Central memory CD4-positive, alpha-beta T cell (primary cell): ENCODE measurements around the gene ATG101.

Source experiments
- DNase-seq: peaks from one replicate; pipeline ENCODE4 v3.0.0; 2022

Gene ATG101

DNA sequence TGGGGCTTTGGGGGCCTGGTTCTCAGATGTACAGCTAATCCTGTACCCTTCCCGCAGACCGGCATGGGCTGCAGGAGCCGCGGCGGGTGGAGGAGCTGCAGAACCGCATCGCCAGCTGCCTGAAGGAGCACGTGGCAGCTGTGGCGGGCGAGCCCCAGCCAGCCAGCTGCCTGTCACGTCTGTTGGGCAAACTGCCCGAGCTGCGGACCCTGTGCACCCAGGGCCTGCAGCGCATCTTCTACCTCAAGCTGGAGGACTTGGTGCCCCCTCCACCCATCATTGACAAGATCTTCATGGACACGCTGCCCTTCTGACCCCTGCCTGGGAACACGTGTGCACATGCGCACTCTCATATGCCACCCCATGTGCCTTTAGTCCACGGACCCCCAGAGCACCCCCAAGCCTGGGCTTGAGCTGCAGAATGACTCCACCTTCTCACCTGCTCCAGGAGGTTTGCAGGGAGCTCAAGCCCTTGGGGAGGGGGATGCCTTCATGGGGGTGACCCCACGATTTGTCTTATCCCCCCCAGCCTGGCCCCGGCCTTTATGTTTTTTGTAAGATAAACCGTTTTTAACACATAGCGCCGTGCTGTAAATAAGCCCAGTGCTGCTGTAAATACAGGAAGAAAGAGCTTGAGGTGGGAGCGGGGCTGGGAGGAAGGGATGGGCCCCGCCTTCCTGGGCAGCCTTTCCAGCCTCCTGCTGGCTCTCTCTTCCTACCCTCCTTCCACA is 11.0 kb upstream of the ATG101 start:
- DNase-seq: no peak

DNA sequence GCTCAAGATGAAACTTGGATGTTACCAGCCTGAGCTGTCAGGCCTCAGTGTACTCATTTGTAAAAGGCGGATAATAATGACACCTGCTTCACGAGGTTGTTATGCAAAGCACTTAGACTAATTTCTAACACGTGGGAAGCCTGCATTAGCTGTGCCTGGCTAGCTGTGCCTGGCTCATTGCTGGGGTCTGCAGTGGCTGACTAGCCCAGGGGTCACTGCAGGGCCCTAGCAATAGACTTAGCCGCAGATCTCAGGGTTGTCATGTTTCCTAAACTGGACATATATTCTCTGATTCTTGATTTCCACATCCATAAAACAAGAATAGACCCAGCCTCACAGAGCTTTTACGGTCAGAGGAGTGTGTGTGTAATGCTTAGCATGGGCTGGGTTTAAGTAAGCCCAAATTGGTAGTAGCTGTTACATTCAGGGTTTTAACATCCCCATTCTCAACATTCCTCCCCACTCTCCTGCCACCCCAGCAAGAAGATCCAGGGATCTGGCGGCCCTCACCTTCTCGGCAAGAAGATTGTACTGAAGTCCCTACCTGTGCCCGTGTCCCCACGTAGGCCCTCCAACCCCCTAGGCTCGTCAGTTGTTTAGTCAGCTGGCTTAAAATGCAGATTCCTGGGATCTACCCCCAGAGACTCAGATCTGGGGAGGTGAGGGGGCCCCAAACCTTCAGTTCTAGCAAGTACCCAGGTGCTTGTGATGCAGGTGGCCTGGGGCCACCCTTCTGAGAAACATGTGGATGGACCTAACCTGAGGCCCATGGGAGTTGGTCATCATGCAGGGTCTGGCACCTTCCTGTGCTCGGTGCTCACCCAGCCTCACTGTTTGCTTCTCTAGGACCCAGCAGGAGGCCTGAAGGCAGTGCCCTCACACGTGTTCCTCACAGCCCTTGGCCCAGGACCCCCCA is 9.9 kb upstream of the ATG101 start:
- no peak for DNase-seq

GRCh38 chr12:52060498-52061177 is 9.1 kb upstream of the ATG101 start:
- no peak for DNase-seq

DNA sequence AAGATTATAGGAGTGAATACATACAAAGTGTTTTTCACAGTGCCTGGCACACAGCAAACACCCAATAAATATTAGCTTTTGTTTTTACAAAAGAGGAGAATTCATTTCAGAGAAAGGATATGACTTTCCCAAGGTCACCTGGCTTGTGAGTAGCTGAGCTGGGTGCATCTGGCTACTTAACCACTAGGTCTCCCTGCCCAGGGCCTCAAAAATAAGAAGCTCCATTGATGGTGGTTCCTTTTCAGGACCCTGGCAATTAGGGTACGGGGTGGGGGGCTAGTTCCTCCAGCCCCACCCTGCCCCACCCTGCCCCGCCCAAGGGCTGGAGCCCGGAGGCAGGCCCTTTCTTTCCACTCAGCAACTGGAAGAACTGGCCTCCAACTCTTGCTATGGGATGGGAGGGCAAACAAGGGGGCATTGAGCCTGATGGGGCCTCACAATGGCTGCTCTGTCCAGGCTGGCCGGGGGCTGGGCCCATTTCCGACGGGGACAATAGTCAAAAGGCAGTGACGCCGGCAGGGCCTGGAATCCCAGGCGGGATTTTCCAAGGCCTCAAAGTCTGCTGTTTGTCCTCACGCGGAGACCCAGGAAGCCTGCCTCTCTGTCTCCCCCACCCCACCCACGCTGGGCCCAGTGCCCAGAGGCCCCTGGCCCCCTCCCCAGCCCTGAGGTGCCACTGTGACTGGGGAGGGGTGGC is 8.2 kb upstream of the ATG101 start:
- no peak for DNase-seq

- no peak for DNase-seq
These were observed 7.4 kb upstream of the ATG101 start for GRCh38 chr12:52062167-52063081.

DNA sequence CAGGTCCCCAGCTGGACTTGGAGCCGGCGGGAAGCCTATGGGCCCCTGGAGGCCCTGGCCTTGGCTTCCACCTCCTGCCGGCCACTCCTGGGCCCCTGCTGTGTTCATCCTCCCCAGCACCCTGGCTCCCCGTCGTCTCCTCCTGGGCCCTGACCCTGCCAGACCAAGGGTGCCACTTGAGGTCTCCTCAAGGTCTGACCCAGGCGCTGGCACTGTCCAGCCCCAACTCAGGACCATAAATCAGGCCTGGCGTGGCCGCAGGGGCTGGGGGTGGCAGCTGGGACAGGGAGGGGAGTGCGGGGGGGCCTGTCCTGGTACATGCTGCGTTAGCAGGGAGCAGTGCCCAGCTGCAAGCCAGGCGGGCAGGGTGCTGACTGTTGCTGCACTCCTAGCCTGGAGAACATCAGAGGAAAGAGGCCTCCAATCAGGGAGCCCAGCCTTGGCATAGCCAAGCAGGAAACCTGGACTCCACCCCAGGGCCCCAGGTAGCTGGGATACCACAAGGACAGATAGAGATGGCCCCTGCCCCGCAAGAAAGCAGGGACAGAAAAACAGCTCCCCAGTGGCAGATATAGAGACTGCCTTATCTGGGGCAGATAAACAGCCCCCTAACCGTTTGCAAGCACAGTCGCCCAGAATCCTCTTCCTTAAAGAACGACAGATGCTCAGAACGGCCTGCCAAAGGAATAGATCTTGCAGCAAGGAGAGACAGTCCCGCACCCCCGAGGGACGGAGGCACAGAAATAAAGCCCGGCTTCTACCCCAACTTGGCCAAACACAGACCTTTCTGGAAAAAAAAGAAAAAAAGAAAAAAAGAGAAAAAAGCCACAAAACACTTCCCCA is 6.5 kb upstream of the ATG101 start:
- no peak for DNase-seq

GRCh38 chr12:52063981-52064649 is 5.7 kb upstream of the ATG101 start:
- DNase-seq: no peak

DNA sequence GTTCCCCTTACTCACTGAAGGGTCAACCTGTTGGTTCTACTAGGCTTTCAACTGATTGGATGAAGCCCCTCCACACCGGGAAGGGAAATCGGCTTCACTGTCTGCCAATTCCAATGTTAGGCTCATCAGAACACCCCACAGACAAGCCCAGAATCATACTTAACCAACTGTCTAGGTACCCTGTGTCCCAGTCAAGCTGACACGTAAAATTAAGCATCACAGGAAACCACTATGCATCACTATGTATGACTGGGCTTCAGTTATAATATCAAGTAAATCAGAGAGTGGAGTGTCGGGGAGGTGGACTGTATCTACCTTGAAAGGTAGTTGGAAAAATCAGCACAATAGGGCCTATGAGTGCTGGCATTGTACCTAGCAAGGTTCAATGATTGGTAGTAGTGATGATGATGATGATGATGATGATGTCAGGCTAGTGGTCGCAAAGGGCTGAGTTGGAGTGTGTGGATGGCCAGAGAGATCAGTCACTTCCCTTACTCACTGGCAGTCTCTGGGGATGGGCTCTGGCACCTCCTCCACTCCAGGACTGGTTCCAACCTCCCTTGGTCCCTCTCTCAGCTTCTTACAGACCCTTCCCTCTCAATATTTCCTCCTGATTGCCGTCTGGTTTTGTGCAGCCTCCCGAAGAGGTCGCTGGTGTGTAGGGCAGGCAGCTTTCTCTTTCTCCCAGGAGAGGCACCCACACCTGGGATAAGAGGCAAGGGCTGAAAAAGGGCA is 3.3 kb upstream of the ATG101 start:
- DNase-seq: no peak

- DNase-seq: no peak
These were observed 2.8 kb upstream of the ATG101 start for GRCh38 chr12:52067081-52067374.

GRCh38 chr12:52070185-52070925 is 577 bp downstream of the ATG101 start:
- no peak for DNase-seq

- DNase-seq: no peak
These were observed 4.0 kb downstream of the ATG101 start for GRCh38 chr12:52073531-52074381.

- no peak for DNase-seq
These were observed 5.4 kb downstream of the ATG101 start for GRCh38 chr12:52074971-52075724.

DNA sequence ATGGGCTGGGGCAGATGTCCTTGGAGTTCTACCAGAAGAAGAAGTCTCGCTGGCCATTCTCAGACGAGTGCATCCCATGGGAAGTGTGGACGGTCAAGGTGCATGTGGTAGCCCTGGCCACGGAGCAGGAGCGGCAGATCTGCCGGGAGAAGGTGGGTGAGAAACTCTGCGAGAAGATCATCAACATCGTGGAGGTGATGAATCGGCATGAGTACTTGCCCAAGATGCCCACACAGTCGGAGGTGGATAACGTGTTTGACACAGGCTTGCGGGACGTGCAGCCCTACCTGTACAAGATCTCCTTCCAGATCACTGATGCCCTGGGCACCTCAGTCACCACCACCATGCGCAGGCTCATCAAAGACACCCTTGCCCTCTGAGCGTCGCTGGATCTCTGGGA is 7.0 kb downstream of the ATG101 start:
- no peak for DNase-seq

- DNase-seq: no peak
These were observed 8.5 kb downstream of the ATG101 start for GRCh38 chr12:52078276-52078675.

GRCh38 chr12:52079576-52080402 is 10.0 kb downstream of the ATG101 start, which contains the start of gene SMIM41:
Gene SMIM41, plus strand, starts transcription at chr12:52079704. Its CDS starts 76 bp downstream, at chr12:52079780.
- DNase-seq: no peak
